PC-3 (cell line): Measurements from ENCODE around the gene PDZRN4. TPM values are rescaled to one million over a fixed set of nuclear protein-coding genes. Genes with fewer than 3 reads are reported as not detected.

Experiments used
- ATAC-seq: fragments of 200-7000 bp; cut with Tn5 transposase; 2 replicates; pipeline ENCODE4 v1.9.1; 2020; ENCODE audit warnings: mild to moderate bottlenecking, moderate library complexity
- BruUV-seq: library from RNA; stranded (reverse); fragments of 400-500 nt; replicated peaks from 2 replicates; lab custom pipeline; 2021; lab: Mats Ljungman, UMichigan
- CTCF ChIA-PET: fragments of 300-600 bp; sonication (Branson Sonifier 250); formaldehyde crosslinking; loops from one replicate; lab custom pipeline; 2022; ENCODE audit warnings: antibody characterized with exemption; lab: Charles Lee
- POLR2A ChIA-PET: fragments of 300-600 bp; sonication (Branson Sonifier 250); formaldehyde crosslinking; loops from one replicate; lab custom pipeline; 2022; ENCODE audit warnings: antibody characterized with exemption; ENCODE audit not compliant: unreplicated experiment; lab: Charles Lee
- DNase-seq: peaks from one replicate; pipeline ENCODE4 v3.0.0-alpha.2; 2015
- H2AFZ ChIP-seq: fragments of 300-600 bp; sonication (generic); 2 replicates; pipeline ENCODE4 v1.6.0; 2016; ENCODE audit warnings: antibody characterized with exemption, low read length
- H3F3A ChIP-seq: fragments of 300-600 bp; sonication (generic); one replicate; pipeline ENCODE4 v1.6.0; 2017; ENCODE audit warnings: antibody characterized with exemption, low read length, control low read depth, mild to moderate bottlenecking; ENCODE audit not compliant: unreplicated experiment
- H3K27ac ChIP-seq: fragments of 300-600 bp; sonication (generic); 2 replicates; pipeline ENCODE4 v1.5.1; 2016; ENCODE audit warnings: mild to moderate bottlenecking, low read length
- H3K27me3 ChIP-seq: fragments of 300-600 bp; sonication (generic); 2 replicates; pipeline ENCODE4 v1.6.1; 2016; ENCODE audit warnings: low read length, mixed read lengths
- H3K36me3 ChIP-seq: fragments of 300-600 bp; sonication (generic); 2 replicates; pipeline ENCODE4 v1.6.1; 2016; ENCODE audit warnings: low read depth, mixed run types, low read length, mixed read lengths
- H3K4me1 ChIP-seq: fragments of 300-600 bp; sonication (generic); 2 replicates; pipeline ENCODE4 v1.5.1; 2016; ENCODE audit warnings: low read length; ENCODE audit not compliant: insufficient read depth
- H3K4me2 ChIP-seq: fragments of 300-600 bp; sonication (generic); 2 replicates; pipeline ENCODE4 v1.6.0; 2016; ENCODE audit warnings: low read length
- H3K4me3 ChIP-seq: fragments of 300-600 bp; sonication (generic); 2 replicates; pipeline ENCODE4 v1.5.1; 2016; ENCODE audit warnings: mild to moderate bottlenecking, low read length, mixed read lengths
- H3K79me2 ChIP-seq: fragments of 300-600 bp; sonication (generic); 2 replicates; pipeline ENCODE4 v1.6.1; 2017; ENCODE audit warnings: low read length, mixed read lengths
- H3K9ac ChIP-seq: fragments of 300-600 bp; sonication (generic); 2 replicates; pipeline ENCODE4 v1.6.0; 2016; ENCODE audit warnings: mild to moderate bottlenecking, low read length
- H3K9me2 ChIP-seq: fragments of 300-600 bp; sonication (generic); replicated peaks from 2 replicates; pipeline ENCODE4 v1.6.1; 2016; ENCODE audit warnings: mixed run types, low read length, mixed read lengths
- H3K9me3 ChIP-seq: fragments of 300-600 bp; sonication (generic); 2 replicates; pipeline ENCODE4 v1.6.1; 2016; ENCODE audit warnings: low read length, mixed read lengths
- H4K20me1 ChIP-seq: fragments of 300-600 bp; sonication (generic); 2 replicates; pipeline ENCODE4 v1.6.1; 2016; ENCODE audit warnings: low read length, mixed read lengths
- EZH2 ChIP-seq: fragments of 300-600 bp; sonication (generic); IDR thresholded peaks from one replicate; pipeline ENCODE4 v1.6.1; 2017; ENCODE audit warnings: antibody characterized with exemption, mild to moderate bottlenecking, low read length; ENCODE audit not compliant: unreplicated experiment
- EZH2phosphoT487 ChIP-seq: fragments of 300-600 bp; sonication (generic); IDR thresholded peaks from 2 replicates; pipeline ENCODE4 v1.6.1; 2018; ENCODE audit warnings: mild to moderate bottlenecking, antibody characterized with exemption, low read length, borderline replicate concordance
- intact Hi-C: fragments of 100-400 bp; cut with micrococcal nuclease; formaldehyde crosslinking; loops from 2 replicates; pipeline ENCODE4 v1.9.0; 2023
- total RNA-seq: library from RNA; depleted of rRNA; stranded (reverse); fragments of >200 nt; gene quantifications from 2 replicates; pipeline ENCODE4 v1.2.3, GENCODE V29; 2014
- TF ChIP-seq, protein P1 (sequence below): fragments of 300-600 bp; sonication (generic); conservative IDR thresholded peaks from 2 replicates; pipeline ENCODE4 v1.5.1; 2017; ENCODE audit warnings: antibody characterized with exemption, low read depth, mild to moderate bottlenecking, low read length

PDZRN4 gene
- total RNA-seq, 1 experiment from 2014 or later = not detected

DNA sequence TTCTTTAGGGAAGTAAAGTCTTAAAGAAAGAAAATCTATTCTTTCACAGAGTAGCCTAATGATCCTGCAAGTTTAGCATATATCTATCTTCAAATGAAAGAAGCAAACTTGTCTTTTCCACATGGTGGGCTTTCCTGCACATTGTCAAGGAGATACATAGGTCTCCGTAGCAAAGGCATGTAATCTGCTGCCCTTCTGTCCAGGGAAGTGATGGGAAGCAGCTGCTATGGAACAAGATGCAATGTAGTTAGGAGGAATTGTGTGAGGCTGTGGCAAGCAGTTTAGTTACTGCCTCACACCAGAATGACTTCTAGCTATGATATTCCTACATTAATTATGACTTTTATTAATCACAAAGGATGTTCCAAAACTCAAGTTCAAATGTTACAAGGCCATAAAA is 174.4 kb downstream of the PDZRN4 start:
- no peaks in the 10 kb centered on the region for H3K36me3 ChIP-seq
- ChIA-PET CTCF (no interaction called here), POLR2A (no interaction called here)
- no peak overlapping the region for H3K4me3 ChIP-seq
- DNase-seq (no peak), ATAC-seq (no peak)
- no peaks in the 10 kb centered on the region for H3K27me3 ChIP-seq
- no peaks in the 10 kb centered on the region for H3K9me3 ChIP-seq
- no peak overlapping the region for H3K9ac ChIP-seq
- no peak overlapping the region for H2AFZ ChIP-seq
- H3K4me2 ChIP-seq = no peak overlapping the region
- BruUV-seq = no TSS peak
- TF ChIP-seq, protein P1, sequence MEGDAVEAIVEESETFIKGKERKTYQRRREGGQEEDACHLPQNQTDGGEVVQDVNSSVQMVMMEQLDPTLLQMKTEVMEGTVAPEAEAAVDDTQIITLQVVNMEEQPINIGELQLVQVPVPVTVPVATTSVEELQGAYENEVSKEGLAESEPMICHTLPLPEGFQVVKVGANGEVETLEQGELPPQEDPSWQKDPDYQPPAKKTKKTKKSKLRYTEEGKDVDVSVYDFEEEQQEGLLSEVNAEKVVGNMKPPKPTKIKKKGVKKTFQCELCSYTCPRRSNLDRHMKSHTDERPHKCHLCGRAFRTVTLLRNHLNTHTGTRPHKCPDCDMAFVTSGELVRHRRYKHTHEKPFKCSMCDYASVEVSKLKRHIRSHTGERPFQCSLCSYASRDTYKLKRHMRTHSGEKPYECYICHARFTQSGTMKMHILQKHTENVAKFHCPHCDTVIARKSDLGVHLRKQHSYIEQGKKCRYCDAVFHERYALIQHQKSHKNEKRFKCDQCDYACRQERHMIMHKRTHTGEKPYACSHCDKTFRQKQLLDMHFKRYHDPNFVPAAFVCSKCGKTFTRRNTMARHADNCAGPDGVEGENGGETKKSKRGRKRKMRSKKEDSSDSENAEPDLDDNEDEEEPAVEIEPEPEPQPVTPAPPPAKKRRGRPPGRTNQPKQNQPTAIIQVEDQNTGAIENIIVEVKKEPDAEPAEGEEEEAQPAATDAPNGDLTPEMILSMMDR = no peak
- TF ChIP-seq EZH2phosphoT487 (no peak), EZH2 (no peak)
- H3K79me2 ChIP-seq = no peaks in the 10 kb centered on the region
- intact Hi-C loops = no loop called here
- no peaks in the 10 kb centered on the region for H3F3A ChIP-seq
- H4K20me1 ChIP-seq = no peaks in the 10 kb centered on the region
- no peak overlapping the region for H3K27ac ChIP-seq
- no peaks in the 10 kb centered on the region for H3K9me2 ChIP-seq
- no peaks in the 10 kb centered on the region for H3K4me1 ChIP-seq

DNA sequence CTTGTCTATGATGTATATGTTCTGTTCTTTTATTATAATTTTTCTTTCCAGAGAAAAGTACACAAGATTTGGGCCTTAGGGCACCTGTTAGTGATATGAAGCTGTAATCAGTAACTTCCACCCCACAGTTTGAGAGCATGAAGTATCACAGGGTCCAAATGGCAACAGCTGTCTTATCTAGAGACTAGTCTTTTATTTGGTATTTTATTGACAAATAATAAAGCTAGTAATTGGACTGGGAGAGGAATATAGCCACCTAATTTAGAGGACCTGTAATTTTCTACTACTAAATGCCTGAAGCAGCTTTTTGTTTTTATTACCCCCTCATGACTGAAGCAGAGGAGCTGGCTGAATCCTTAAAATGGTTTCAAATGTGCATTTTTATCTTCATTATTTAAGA is 174.8 kb downstream of the PDZRN4 start:
- Histone ChIP-seq H3K4me2 (no peak overlapping the region), H3K27me3 (no peaks in the 10 kb centered on the region), H2AFZ (no peak overlapping the region), H3K27ac (no peak overlapping the region), H3K79me2 (no peaks in the 10 kb centered on the region), H3K9me3 (no peaks in the 10 kb centered on the region), H3K9ac (no peak overlapping the region), H3F3A (no peaks in the 10 kb centered on the region), H3K4me3 (no peak overlapping the region), H4K20me1 (no peaks in the 10 kb centered on the region), H3K36me3 (no peaks in the 10 kb centered on the region), H3K4me1 (no peaks in the 10 kb centered on the region), H3K9me2 (no peaks in the 10 kb centered on the region)
- intact Hi-C loops = no loop called here
- no peak for ATAC-seq
- BruUV-seq = no TSS peak
- TF ChIP-seq, protein P1 = no peak
- TF ChIP-seq EZH2phosphoT487 (no peak), EZH2 (no peak)
- no peak for DNase-seq
- CTCF ChIA-PET = interaction anchor here (0.5 kb wide), 1 partner anchor 301 kb away, joined by 3 read pairs; no protein-coding TSS in a partner anchor
- POLR2A ChIA-PET = no interaction called here

DNA sequence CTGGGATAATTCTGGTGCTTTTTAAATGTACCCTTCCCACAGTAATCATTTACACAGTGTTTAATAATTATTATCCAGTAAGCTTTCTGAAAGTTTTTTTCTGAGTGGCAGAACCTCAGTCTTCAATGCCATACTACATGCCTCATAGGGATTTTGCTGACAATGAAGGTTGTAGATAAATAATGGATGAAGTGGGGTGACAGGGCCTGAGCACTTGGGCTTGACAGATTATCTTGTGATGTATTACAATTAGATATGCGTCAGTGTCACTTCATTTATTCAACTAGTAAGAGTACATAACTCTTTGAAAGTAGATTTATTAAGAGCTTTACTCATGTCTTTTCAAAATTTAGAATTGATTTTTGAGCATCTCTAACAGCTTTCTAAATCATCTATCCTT is 176.1 kb downstream of the PDZRN4 start:
- ChIA-PET POLR2A (no interaction called here), CTCF (no interaction called here)
- Histone ChIP-seq H3K4me1 (no peaks in the 10 kb centered on the region), H3K4me3 (no peak overlapping the region), H3K9ac (no peak overlapping the region), H3K79me2 (no peaks in the 10 kb centered on the region), H3K4me2 (no peak overlapping the region), H3K27ac (no peak overlapping the region), H2AFZ (no peak overlapping the region), H4K20me1 (no peaks in the 10 kb centered on the region), H3K9me3 (no peaks in the 10 kb centered on the region), H3K27me3 (no peaks in the 10 kb centered on the region), H3K9me2 (no peaks in the 10 kb centered on the region), H3K36me3 (no peaks in the 10 kb centered on the region), H3F3A (no peaks in the 10 kb centered on the region)
- no peak for TF ChIP-seq EZH2
- TF ChIP-seq EZH2phosphoT487 = no peak
- TF ChIP-seq, protein P1 = no peak
- intact Hi-C loops = no loop called here
- ATAC-seq = no peak
- no TSS peak for BruUV-seq
- no peak for DNase-seq
